ENCODE measurements around the gene SHLD1. TPM values are rescaled to one million over a fixed set of nuclear protein-coding genes. Genes with fewer than 3 reads are reported as not detected.
"Not testable (repeated sequence)": the region's sequence is repeated elsewhere in the genome, so short reads cannot be mapped to it uniquely, and the experiment has no call there.

The SHLD1 gene
- total RNA-seq, 2 experiments from 2014 or later = 6.2 to 6.9 TPM

- H3K9me3 Mint-ChIP-seq = no peaks in the 10 kb centered on the region
Measured at GRCh38 chr20:5784735-5785134, 34.5 kb downstream of the SHLD1 start.

GRCh38 chr20:5785146-5785545 is 34.9 kb downstream of the SHLD1 start:
- H3K4me3 Mint-ChIP-seq = no peak overlapping the region
- no peaks in the 10 kb centered on the region for H3K9me3 Mint-ChIP-seq
- no peak for DNase-seq
- no peaks in the 10 kb centered on the region for H3K27me3 Mint-ChIP-seq
- no peak overlapping the region for H3K27ac Mint-ChIP-seq
- H3K36me3 Mint-ChIP-seq = peaks cover 1% of the 10 kb centered on the region
- peaks cover 7% of the 10 kb centered on the region for H3K4me1 Mint-ChIP-seq

More at GRCh38 chr20:5784735-5785134, 34.5 kb downstream of the SHLD1 start:
- Mint-ChIP-seq H3K36me3 (peaks cover 1% of the 10 kb centered on the region), H3K4me3 (no peak overlapping the region), H3K27ac (no peak overlapping the region), H3K4me1 (peaks cover 7% of the 10 kb centered on the region), H3K27me3 (no peaks in the 10 kb centered on the region)
- no peak for DNase-seq

- H3K36me3 Mint-ChIP-seq = no peaks in the 10 kb centered on the region
- no peak overlapping the region for H3K4me3 Mint-ChIP-seq
- H3K9me3 Mint-ChIP-seq = no peaks in the 10 kb centered on the region
- H3K27ac Mint-ChIP-seq = peak overlapping the region; percentile 4
- H3K27me3 Mint-ChIP-seq = no peaks in the 10 kb centered on the region
- DNase-seq = no peak
- H3K4me1 Mint-ChIP-seq = peaks cover 4% of the 10 kb centered on the region
Measured at GRCh38 chr20:5786930-5787795, 37.0 kb downstream of the SHLD1 start.

GRCh38 chr20:5787796-5788165 is 37.6 kb downstream of the SHLD1 start:
- Mint-ChIP-seq H3K27ac (no peak overlapping the region), H3K36me3 (no peaks in the 10 kb centered on the region), H3K4me3 (no peak overlapping the region), H3K4me1 (peaks cover 4% of the 10 kb centered on the region), H3K9me3 (no peaks in the 10 kb centered on the region), H3K27me3 (no peaks in the 10 kb centered on the region)
- DNase-seq = no peak

GRCh38 chr20:5788385-5788895 is 38.2 kb downstream of the SHLD1 start:
- Mint-ChIP-seq H3K4me1 (peaks cover 4% of the 10 kb centered on the region), H3K27ac (no peak overlapping the region), H3K36me3 (no peaks in the 10 kb centered on the region), H3K9me3 (no peaks in the 10 kb centered on the region), H3K27me3 (no peaks in the 10 kb centered on the region), H3K4me3 (no peak overlapping the region)
- DNase-seq = peak; percentile 64

GRCh38 chr20:5789827-5790226 is 39.6 kb downstream of the SHLD1 start:
- Mint-ChIP-seq H3K36me3 (no peaks in the 10 kb centered on the region), H3K4me1 (peaks cover 4% of the 10 kb centered on the region), H3K4me3 (no peak overlapping the region), H3K9me3 (no peaks in the 10 kb centered on the region), H3K27me3 (no peaks in the 10 kb centered on the region), H3K27ac (no peak overlapping the region)
- no peak for DNase-seq

- DNase-seq = no peak
- Mint-ChIP-seq H3K27ac (no peak overlapping the region), H3K27me3 (no peaks in the 10 kb centered on the region), H3K9me3 (no peaks in the 10 kb centered on the region), H3K4me1 (no peaks in the 10 kb centered on the region), H3K4me3 (no peak overlapping the region), H3K36me3 (no peaks in the 10 kb centered on the region)
Measured at GRCh38 chr20:5793916-5794315, 43.7 kb downstream of the SHLD1 start.

GRCh38 chr20:5796331-5797040 is 46.3 kb downstream of the SHLD1 start:
- Mint-ChIP-seq H3K36me3 (peaks cover 2% of the 10 kb centered on the region), H3K9me3 (no peaks in the 10 kb centered on the region), H3K4me3 (no peak overlapping the region), H3K4me1 (no peaks in the 10 kb centered on the region), H3K27me3 (no peaks in the 10 kb centered on the region), H3K27ac (no peak overlapping the region)
- DNase-seq = no peak

- Mint-ChIP-seq H3K9me3 (no peaks in the 10 kb centered on the region), H3K27ac (no peak overlapping the region), H3K4me3 (no peak overlapping the region), H3K27me3 (no peaks in the 10 kb centered on the region), H3K36me3 (peaks cover 2% of the 10 kb centered on the region), H3K4me1 (peaks cover 1% of the 10 kb centered on the region)
- no peak for DNase-seq
Measured at GRCh38 chr20:5797165-5797564, 47.0 kb downstream of the SHLD1 start.

- no peaks in the 10 kb centered on the region for H3K27me3 Mint-ChIP-seq
- DNase-seq = no peak
- no peaks in the 10 kb centered on the region for H3K9me3 Mint-ChIP-seq
- H3K4me1 Mint-ChIP-seq = peaks cover 2% of the 10 kb centered on the region
- H3K27ac Mint-ChIP-seq = peak overlapping the region; percentile 48
- no peak overlapping the region for H3K4me3 Mint-ChIP-seq
- peaks cover 2% of the 10 kb centered on the region for H3K36me3 Mint-ChIP-seq
Measured at GRCh38 chr20:5797843-5798462, 47.8 kb downstream of the SHLD1 start.

GRCh38 chr20:5803754-5804303 is 53.6 kb downstream of the SHLD1 start:
- H3K36me3 Mint-ChIP-seq, H3K4me3 Mint-ChIP-seq, DNase-seq, H3K9me3 Mint-ChIP-seq, H3K27me3 Mint-ChIP-seq: not testable (repeated sequence)
- Mint-ChIP-seq H3K27ac (peak overlapping the region; percentile 3), H3K4me1 (peaks cover 12% of the 10 kb centered on the region)

GRCh38 chr20:5806457-5807263 is 56.5 kb downstream of the SHLD1 start:
- Mint-ChIP-seq H3K27me3 (no peaks in the 10 kb centered on the region), H3K4me1 (peaks cover 12% of the 10 kb centered on the region), H3K27ac (no peak overlapping the region), H3K36me3 (no peaks in the 10 kb centered on the region), H3K4me3 (no peak overlapping the region), H3K9me3 (no peaks in the 10 kb centered on the region)
- DNase-seq = no peak

GRCh38 chr20:5807431-5807830 is 57.2 kb downstream of the SHLD1 start:
- H3K4me3 Mint-ChIP-seq = no peak overlapping the region
- H3K9me3 Mint-ChIP-seq = no peaks in the 10 kb centered on the region
- no peaks in the 10 kb centered on the region for H3K36me3 Mint-ChIP-seq
- no peaks in the 10 kb centered on the region for H3K27me3 Mint-ChIP-seq
- no peak overlapping the region for H3K27ac Mint-ChIP-seq
- H3K4me1 Mint-ChIP-seq = peaks cover 10% of the 10 kb centered on the region
- DNase-seq = no peak

GRCh38 chr20:5808901-5809300 is 58.7 kb downstream of the SHLD1 start:
- Mint-ChIP-seq H3K4me3 (no peak overlapping the region), H3K27me3 (no peaks in the 10 kb centered on the region), H3K9me3 (no peaks in the 10 kb centered on the region), H3K4me1 (peaks cover 8% of the 10 kb centered on the region), H3K36me3 (no peaks in the 10 kb centered on the region), H3K27ac (no peak overlapping the region)
- DNase-seq = no peak

All from activated naive CD8-positive, alpha-beta T cell treated with anti-CD3 and anti-CD28 coated beads for 36 hours (primary cell).